ENCODE results near the gene MRPL33.

Gene MRPL33

GRCh38 chr2:27773959-27774358 lies 2.4 kb downstream of the MRPL33 start:
- no peak for DNase-seq (ENCODE audit: extremely low read depth, low read depth)
- no peak for TF ChIP-seq CTCF (IDR thresholded peaks at IDR 0.05; ENCODE audit: low read depth, low read length, missing control alignments)
- H3K4me3 ChIP-seq (replicated peaks; ENCODE audit: low read depth, low read length): peak overlapping the region; percentile 87

DNA sequence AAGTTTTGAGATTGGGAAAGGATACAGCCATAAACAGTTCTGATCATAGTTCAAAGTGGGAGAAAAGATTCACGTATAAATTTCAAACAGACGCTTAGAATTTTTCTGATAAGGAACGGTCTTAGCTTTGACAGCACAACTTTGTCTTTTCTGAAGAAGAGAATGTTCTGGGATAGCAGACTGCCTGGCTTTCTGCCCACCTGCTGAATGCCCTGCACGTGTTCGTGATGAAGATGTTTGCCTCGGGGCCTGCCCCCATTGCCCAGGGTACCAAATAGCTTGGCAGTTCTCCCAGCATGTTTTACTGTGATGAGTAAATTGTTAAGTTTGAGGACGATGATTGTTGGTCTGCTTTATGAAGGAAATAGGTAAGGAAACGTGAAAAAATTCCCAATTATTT lies 4.6 kb downstream of the MRPL33 start:
- DNase-seq (ENCODE audit: extremely low read depth, low read depth): no peak
- TF ChIP-seq CTCF (IDR thresholded peaks at IDR 0.05; ENCODE audit: low read depth, low read length, missing control alignments): no peak
- H3K4me3 ChIP-seq (replicated peaks; ENCODE audit: low read depth, low read length): no peak overlapping the region

DNA sequence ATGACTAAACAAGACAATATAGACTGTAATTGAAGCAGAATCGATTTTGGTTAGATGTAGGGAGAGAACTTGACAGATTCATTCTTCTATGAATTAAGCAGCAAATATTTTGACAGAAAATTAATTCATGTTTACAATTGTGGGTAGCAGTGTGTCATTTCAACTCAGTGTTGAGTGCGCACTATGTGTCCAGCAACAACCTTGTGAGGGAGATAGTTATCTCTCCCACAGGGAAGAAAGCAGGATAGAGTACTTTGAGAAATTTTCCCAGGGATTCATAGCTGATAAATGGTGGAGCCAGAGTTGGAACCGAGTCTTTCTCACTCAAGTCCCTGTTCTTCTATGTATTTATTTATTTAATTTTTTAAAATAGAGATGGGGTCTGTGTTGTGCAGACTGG lies 5.2 kb downstream of the MRPL33 start:
- H3K4me3 ChIP-seq (replicated peaks; ENCODE audit: low read depth, low read length): no peak overlapping the region
- no peak for TF ChIP-seq CTCF (IDR thresholded peaks at IDR 0.05; ENCODE audit: low read depth, low read length, missing control alignments)
- no peak for DNase-seq (ENCODE audit: extremely low read depth, low read depth)

GRCh38 chr2:27779417-27780055 lies 8.0 kb downstream of the MRPL33 start:
- no peak for TF ChIP-seq CTCF (IDR thresholded peaks at IDR 0.05; ENCODE audit: low read depth, low read length, missing control alignments)
- DNase-seq (ENCODE audit: extremely low read depth, low read depth): no peak
- H3K4me3 ChIP-seq (replicated peaks; ENCODE audit: low read depth, low read length): no peak overlapping the region

- H3K4me3 ChIP-seq (replicated peaks; ENCODE audit: low read depth, low read length): no peak overlapping the region
- DNase-seq (ENCODE audit: extremely low read depth, low read depth): no peak
- no peak for TF ChIP-seq CTCF (IDR thresholded peaks at IDR 0.05; ENCODE audit: low read depth, low read length, missing control alignments)
Observed at GRCh38 chr2:27781496-27781895, 10.0 kb downstream of the MRPL33 start.

- no peak for DNase-seq (ENCODE audit: extremely low read depth, low read depth)
- H3K4me3 ChIP-seq (replicated peaks; ENCODE audit: low read depth, low read length): no peak overlapping the region
- TF ChIP-seq CTCF (IDR thresholded peaks at IDR 0.05; ENCODE audit: low read depth, low read length, missing control alignments): no peak
Observed at GRCh38 chr2:27782701-27783100, 11.2 kb downstream of the MRPL33 start.

- no peak for TF ChIP-seq CTCF (IDR thresholded peaks at IDR 0.05; ENCODE audit: low read depth, low read length, missing control alignments)
- H3K4me3 ChIP-seq (replicated peaks; ENCODE audit: low read depth, low read length): no peak overlapping the region
- no peak for DNase-seq (ENCODE audit: extremely low read depth, low read depth)
Observed at GRCh38 chr2:27790796-27791195, 19.3 kb downstream of the MRPL33 start.

Measured in HFF-Myc (cell line).